OCI-M2 (cell line): Measurements from ENCODE around the gene WNT2B.

Experiments used
- DNase-seq: peaks from one replicate; lab custom pipeline; 2025; ENCODE audit not compliant: unreplicated experiment; lab: John Stamatoyannopoulos, UW

Gene WNT2B

GRCh38 chr1:112504661-112505399 lies 3.9 kb upstream of the WNT2B start:
- no peak for DNase-seq

GRCh38 chr1:112505400-112505785 lies 3.4 kb upstream of the WNT2B start:
- no peak for DNase-seq

- DNase-seq, result no peak
Measured at GRCh38 chr1:112505878-112506277, 2.9 kb upstream of the WNT2B start.

GRCh38 chr1:112506306-112506705 lies 2.5 kb upstream of the WNT2B start:
- no peak for DNase-seq

- no peak for DNase-seq
Measured at GRCh38 chr1:112506731-112507130, 2.0 kb upstream of the WNT2B start.

GRCh38 chr1:112507336-112507735 lies 1.4 kb upstream of the WNT2B start:
- no peak for DNase-seq

GRCh38 chr1:112507921-112508277 lies 866 bp upstream of the WNT2B start:
- no peak for DNase-seq

- no peak for DNase-seq
Measured at GRCh38 chr1:112509005-112509659, 367 bp downstream of the WNT2B start.

GRCh38 chr1:112509660-112510178 lies 954 bp downstream of the WNT2B start:
- DNase-seq, result no peak

GRCh38 chr1:112510340-112510739 lies 1.6 kb downstream of the WNT2B start:
- no peak for DNase-seq

GRCh38 chr1:112511897-112512296 lies 3.1 kb downstream of the WNT2B start:
- DNase-seq, result no peak

GRCh38 chr1:112513112-112513870 lies 4.5 kb downstream of the WNT2B start:
- no peak for DNase-seq

GRCh38 chr1:112514901-112515300 lies 6.1 kb downstream of the WNT2B start:
- DNase-seq, result no peak

- DNase-seq, result no peak
Measured at GRCh38 chr1:112515311-112516009, 6.7 kb downstream of the WNT2B start.

GRCh38 chr1:112516141-112516540 lies 7.4 kb downstream of the WNT2B start:
- DNase-seq, result no peak

GRCh38 chr1:112517231-112517630 lies 8.5 kb downstream of the WNT2B start:
- DNase-seq, result no peak

- no peak for DNase-seq
Measured at GRCh38 chr1:112517646-112518045, 8.9 kb downstream of the WNT2B start.

- DNase-seq, result no peak
Measured at GRCh38 chr1:112518186-112518585, 9.4 kb downstream of the WNT2B start.

GRCh38 chr1:112520166-112520565 lies 11.4 kb downstream of the WNT2B start:
- DNase-seq, result no peak

- DNase-seq, result no peak
Measured at GRCh38 chr1:112522621-112523020, 13.9 kb downstream of the WNT2B start.

- DNase-seq, result no peak
Measured at GRCh38 chr1:112524251-112524650, 15.5 kb downstream of the WNT2B start.
